HL-60/S4 treated with phorbol 12-myristate 13-acetate at 8.2 ng/mL for 4 days and 3 days (cell line): ENCODE measurements around the gene TOMM22.

Experiments
- in situ Hi-C: fragments of 300-500 bp; cut with MboI; formaldehyde crosslinking; loops from 2 replicates; pipeline ENCODE4 v1.15.0; 2022; ENCODE audit warnings: low sequenced_read_pairs

The TOMM22 gene

DNA sequence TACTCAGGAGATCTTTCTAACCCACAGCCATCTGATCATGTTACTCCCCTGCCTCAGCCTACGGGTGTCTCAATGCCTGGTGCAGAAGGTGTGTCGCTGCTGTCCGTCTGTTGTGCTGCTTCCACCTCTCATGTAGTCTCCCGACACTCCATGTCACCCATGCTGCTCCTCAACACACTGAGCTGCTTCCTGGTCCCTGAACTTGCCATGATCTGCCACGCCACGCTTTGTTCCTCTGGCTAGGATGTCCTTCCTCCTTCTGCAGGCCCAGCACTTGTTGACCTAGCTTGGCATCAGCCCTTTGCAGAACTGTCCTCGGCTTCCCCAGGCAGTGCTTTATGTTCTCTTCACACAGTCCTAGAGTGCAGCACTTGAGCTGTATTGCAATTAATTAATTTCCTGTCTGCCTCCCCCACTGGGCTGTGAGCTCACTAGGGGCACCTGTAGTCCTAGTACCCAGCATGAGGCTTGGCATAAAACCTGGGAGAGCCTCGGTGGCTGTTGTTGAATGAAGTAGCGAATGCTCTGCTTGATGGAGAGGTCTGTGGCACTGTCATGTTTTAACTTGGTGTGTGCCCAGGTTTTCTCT is 33.5 kb downstream of the TOMM22 start:
- in situ Hi-C loops = no loop called here

DNA sequence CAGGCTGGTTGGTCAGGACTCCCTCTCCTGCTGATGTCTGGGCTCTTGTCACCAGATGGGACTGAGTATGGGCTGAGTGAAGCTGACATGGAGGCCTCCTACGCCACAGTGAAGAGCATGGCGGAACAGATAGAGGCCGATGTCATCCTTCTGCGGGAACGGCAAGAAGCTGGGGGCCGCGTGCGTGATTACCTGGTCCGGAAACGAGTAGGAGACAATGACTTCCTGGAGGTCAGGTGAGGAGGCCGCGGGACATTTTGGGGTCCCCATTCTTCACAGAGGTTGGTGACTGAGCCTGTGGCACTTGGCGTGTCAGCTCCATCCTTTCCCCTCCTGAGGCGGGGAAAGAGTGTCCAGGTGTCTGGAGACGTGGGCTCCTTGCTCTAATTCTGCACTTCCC is 34.1 kb downstream of the TOMM22 start:
- in situ Hi-C loops = no loop called here

DNA sequence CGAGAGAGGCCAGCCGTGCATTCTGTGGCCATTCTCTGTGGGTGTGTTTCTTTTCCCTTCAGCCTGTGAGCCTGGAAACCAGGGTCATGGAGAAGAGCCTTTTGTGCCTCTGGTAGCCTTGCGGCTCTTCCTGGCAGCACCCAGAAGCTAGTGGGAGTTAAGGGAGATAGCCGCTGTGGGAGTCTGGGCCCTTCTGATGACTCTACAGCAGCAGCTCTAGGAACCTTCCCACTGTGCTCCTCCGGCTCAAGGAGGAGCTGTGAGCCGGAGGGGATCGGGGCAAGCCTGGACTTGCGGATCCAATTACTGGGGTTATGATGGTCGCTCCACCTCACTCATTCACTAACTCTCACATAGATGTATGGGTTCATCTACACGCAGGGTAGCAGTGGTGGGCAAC is 34.5 kb downstream of the TOMM22 start:
- in situ Hi-C loops = no loop called here

DNA sequence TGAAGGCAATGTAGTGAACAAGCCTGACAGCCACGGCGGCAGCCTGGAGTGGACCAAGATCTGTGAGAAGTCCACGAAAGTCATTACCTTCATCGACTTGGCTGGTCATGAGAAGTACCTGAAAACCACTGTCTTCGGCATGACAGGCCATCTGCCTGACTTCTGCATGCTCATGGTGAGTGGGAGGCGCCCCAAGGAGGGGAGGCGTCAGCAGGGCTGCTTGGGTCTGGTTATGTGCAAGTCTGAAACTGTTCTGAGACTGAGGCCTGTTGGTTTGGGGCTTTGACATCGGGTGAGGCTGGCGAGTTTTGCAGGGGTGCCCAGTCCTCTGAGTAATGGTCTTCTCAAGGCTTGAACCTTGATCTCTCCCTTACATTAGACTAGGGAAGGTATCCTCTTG is 35.1 kb downstream of the TOMM22 start:
- in situ Hi-C loops = no loop called here

DNA sequence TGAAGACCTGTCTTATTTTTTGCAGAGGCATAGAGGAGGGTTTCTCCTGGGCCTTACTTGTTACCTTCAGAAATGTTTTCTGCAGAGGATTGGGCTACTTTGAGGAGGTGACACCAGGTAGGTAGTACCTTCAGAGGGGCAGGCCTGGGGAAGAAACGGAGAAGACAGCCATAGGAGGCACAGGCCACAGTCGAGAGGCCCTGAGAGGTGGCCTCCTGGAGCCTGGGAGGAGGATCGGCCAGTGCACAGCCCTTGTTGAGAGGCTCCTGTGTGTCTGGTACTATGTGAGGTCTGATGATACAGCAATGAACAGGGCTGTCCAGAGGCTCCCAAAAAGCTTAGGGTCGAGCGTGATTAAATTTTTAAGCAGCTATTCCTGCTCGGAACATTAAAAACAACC is 35.5 kb downstream of the TOMM22 start:
- in situ Hi-C loops = no loop called here

DNA sequence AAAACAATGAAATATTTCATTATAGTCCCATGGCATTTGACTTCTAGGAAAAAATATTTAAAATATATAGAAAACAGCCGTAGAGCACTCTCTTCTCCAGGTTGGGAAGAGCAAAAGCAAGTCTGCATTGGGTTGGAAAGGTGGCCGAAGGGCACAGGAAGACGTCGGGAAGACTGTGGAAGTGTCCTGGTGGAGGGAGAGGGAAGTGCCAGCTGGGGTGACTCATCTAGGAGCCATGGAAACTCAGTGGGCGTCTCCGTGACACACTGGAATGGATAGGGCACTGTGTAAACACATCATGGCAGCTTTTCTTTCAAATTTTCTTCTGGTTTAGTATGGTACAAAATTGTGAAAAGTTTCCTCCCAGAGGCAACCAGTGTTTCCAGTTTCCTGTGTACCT is 36.7 kb downstream of the TOMM22 start:
- in situ Hi-C loops = no loop called here

DNA sequence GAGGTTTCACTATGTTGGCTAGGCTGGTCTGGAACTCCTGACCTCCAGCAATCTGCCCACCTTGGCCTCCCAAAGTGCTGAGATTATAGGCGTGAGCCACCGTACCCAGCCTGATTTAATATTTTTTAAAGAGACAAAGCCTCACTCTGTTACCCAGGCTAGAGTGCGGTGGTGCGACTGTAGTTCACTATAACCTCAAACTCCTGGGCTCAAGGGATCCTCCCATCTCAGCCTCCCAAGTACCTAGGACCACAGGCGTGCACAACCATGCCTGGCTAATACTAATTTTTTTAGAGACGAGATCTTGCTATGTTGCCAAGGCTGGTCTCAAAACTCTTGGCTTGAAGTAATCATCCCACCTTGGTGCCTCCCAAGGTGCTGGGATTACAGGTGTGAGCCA is 37.4 kb downstream of the TOMM22 start:
- in situ Hi-C loops = no loop called here

DNA sequence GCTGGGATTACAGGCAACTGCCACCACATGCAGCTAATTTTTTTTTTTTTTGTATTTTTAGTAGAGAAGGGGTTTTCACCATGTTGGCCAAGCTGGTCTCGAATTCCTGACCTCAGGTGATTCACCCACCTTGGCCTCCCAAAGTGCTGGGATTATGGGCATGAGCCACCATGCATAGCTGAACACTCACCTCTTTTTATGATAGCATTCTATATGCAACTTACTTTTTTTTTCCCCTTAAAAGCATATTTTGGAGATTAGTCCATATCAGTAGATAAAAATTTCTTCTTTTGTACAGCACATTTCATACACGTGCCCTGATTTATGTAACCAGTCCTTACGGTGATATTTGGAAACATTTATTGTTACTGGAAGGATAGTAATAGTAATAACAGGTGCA is 38.6 kb downstream of the TOMM22 start:
- in situ Hi-C loops = no loop called here

DNA sequence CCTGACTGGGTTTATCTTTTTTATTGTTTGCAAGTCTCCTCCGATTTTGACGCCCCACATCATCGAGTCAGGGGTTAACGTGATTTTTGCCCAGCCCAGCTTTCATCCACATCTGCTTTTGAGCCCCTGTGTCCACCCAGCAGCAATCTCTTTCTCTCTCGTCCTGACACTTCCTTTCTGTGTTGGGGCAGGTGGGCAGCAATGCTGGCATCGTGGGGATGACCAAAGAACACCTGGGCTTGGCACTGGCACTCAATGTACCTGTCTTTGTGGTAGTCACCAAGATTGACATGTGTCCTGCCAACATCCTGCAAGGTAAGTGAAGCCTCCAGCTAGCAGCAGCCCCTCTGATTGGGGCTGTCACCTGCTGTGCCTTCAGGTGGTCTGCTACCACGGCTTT is 39.8 kb downstream of the TOMM22 start:
- in situ Hi-C loops = no loop called here

DNA sequence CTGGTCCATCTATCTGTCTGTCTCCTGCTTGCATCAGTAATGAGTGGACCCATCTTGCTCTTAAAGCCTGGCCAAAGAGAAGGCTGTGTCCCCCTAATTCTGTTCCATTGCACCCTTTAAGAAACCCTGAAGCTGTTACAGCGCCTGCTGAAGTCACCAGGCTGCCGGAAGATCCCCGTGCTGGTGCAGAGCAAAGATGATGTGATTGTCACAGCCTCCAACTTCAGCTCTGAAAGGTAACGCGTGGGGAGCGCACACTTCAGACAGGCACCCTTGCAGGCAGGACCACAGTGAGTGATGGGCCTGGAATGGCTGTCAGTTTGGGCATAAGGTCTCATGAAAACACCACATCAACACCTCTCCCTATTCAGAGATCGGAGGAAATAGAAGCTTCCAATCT is 42.4 kb downstream of the TOMM22 start:
- in situ Hi-C loops = no loop called here

DNA sequence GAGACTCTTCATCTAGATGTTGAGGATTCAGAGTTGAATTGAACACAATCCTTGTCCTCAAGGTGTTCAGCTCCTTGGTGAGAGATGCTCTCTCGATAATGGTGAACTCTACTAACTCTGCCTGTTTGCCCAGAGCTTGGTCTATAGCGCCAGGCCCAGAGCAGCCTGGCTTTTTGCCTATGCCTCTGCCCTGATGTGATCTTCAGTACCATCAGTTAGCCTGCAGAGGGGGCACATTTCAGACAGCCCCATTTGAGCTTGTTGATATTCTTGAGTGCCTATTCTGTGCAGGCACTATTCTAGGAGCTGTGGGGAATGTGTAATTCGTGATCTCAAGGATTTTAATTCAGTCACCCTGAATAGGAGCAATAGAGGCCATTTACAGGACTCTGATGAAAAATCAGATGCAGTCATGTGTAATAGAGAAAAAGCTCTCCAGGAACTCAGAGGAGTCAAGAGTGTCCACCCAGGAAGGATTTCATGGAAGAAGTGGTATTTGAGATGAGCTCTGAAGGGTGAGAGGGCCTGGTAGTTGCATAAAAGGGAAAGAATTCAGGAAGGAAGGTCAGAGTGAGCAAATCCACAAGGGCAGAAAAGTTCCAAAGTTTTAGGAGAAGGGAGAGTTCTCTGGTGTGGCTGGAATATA is 43.3 kb downstream of the TOMM22 start:
- in situ Hi-C loops = no loop called here

DNA sequence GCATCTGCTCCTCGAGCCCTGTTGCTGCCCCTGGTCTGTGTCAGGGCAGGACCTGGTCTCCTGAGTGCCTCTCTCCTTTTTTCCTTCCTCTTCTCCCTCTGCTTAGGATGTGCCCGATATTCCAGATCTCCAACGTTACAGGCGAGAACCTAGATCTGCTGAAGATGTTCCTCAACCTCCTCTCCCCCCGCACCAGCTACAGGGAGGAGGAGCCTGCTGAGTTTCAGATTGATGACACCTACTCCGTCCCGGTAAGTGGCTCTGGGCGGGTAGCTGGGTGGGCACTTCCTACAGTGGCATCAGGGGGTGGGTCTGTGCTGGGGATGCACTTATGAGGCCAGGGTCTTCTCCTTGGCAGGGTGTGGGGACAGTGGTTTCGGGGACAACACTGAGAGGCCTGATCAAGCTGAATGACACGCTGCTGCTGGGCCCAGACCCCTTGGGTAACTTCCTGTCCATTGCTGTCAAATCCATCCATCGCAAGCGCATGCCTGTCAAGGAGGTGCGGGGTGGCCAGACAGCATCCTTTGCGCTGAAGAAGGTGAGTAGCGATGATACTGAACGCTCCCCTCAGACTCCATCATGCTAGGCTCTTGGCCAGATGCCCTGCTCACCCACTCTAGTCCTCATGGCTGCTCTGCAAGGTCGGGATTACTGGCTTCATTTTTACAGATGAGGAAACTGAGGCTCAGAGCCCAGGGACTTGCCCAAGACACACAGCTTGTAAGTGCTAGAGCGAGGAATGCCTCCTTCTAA is 44.3 kb downstream of the TOMM22 start:
- in situ Hi-C loops = no loop called here

DNA sequence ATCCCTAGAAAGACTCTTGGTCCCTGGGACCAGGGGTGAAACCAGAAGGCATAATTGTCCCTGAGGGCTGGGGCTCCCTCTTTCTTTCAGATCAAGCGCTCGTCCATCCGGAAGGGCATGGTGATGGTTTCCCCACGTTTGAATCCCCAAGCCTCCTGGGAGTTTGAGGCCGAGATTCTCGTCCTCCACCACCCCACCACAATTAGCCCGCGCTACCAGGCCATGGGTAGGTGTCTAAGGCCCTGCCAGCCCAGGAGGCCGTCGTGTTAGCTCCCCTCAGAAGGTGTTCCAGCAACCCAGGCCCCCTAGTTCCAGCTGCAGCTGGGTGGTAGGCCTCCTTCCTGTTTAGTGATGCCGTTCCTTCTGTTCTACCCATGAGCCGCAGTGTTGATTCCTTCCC is 45.4 kb downstream of the TOMM22 start:
- in situ Hi-C loops = no loop called here

DNA sequence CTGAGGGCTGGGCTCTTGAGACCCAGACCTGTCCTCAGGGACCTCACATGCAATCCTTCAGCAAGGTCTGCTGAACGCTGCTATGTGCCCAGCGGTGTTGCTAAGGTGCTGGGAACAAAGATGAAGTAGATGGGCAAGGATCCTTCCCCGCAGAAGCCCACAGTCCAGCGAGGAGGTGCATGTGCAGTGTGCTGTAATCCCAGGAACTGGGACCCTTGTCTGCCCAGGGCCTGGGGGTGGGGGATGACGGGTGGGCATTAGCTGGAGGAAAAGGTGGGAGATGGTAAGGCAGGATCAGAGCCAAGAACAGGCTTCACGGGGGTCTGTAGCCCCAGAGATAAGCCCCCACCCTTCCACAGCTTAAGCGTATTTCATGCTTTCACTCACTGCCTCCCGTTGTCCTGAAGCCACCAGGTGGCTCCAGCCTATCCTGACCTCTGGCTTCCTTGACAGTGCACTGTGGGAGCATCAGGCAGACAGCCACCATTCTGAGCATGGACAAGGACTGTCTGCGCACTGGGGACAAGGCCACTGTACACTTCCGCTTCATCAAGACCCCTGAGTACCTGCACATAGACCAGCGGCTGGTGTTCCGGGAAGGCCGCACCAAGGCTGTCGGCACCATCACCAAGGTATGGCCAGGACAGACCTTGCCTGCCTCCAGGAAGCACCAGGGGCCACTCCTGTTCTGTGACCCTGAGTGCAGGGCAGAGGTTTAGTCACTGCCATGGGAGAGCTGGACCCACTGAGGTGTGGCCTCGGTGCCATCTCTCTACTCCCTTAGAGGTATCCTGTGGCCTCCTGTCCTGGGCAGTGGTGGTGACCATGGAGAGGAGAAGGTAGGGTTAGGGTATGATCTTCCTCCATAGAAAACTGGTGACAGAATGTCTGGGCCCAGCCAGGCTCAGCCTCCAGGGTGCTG is 46.0 kb downstream of the TOMM22 start:
- in situ Hi-C loops = no loop called here

DNA sequence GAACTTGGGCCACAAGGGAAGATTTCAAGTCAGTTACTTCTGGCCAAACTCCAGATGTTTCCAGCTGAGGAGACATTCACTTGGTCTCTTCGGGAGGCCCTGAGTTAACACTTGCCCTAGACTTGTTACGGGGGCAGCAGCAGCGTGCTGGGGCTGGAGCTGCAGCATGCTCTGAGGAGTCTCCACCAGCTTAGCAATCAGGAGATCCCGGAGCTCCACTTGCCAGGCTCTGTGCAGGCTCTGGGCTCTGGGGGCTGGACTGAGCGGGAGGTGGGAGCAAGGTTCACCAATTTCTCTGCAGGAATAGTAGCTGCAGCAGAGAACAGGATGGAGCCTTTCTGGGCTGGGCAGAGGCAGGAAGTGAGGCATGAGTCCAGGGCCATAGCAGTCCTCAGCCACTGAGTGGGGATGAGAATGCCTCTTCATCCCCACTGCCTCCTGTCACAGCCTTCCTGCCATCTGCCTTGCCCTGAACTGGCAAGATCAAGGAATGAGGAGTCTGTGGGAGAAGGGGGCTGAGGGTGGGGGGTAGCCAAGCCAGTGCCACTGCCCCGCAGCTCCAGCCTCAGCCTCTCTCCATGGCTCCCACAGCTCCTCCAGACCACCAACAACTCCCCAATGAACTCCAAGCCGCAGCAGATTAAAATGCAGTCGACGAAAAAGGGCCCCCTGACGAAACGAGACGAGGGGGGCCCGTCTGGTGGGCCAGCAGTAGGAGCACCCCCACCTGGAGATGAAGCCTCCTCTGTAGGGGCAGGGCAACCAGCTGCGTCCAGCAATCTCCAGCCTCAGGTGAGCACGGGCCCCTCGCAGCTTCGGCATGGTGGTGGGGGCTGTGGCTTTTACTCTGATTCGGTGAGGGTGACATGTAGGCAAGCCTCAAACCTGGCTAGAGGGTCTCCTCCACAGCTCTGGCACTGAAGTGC is 47.4 kb downstream of the TOMM22 start:
- in situ Hi-C loops = no loop called here

DNA sequence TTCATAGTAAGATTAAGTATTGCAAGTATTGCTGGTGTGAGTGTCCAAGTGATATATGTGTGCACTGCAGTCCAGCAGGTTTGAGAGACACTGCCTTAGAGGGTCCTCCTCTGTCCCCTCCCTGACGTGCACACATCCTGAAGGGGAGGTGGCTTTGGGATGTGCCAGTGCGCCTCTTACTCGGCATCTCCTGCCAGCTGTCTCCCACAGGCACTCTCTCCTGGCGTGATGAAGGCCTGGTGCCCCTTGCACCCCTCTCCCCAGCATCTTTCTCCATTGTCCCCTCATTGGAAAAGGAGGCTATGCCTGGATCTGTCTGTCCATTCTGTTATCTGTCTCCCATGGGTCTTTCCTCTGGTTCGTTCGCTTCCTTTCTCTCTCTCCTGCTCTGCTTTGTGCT is 48.2 kb downstream of the TOMM22 start:
- in situ Hi-C loops = no loop called here

DNA sequence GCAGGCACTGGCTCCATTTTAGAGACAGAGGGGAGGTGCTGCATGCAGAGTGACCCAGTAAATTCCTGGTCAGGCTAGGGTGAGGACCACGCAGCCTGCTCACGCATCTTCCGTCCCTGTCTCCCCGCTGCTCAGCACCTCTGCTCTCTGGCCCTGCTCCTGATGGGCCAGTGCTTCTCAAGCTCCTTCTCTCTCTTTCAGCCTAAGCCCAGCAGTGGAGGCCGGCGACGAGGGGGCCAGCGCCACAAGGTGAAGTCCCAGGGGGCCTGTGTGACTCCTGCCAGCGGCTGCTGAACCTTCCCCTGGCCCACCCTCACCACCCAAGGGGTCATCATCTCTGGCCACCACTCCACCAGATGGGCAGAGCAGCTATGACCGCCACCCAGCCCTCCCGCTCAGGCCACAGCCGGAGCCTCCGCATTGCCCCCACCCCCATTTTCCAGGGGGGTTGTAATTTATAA is 48.7 kb downstream of the TOMM22 start:
- in situ Hi-C loops = no loop called here

DNA sequence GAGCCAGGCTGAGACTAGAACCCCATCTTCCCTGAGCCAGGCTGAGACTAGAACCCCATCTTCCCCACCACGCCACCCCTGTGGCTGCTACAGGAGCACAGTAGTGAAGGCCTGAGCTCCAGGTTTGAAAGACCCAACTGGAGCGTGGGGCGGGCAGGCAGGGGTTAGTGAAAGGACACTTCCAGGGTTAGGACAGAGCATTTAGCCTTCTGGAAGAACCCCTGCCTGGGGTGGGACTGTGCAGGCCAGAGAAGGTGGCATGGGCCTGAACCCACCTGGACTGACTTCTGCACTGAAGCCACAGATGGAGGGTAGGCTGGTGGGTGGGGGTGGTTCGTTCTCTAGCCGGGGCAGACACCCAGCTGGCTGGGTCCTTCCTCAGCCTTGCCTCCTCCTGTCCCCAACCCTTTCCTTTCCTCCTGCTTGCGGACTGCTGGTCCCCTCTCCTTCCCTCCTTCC is 50.0 kb downstream of the TOMM22 start:
- in situ Hi-C loops = no loop called here

DNA sequence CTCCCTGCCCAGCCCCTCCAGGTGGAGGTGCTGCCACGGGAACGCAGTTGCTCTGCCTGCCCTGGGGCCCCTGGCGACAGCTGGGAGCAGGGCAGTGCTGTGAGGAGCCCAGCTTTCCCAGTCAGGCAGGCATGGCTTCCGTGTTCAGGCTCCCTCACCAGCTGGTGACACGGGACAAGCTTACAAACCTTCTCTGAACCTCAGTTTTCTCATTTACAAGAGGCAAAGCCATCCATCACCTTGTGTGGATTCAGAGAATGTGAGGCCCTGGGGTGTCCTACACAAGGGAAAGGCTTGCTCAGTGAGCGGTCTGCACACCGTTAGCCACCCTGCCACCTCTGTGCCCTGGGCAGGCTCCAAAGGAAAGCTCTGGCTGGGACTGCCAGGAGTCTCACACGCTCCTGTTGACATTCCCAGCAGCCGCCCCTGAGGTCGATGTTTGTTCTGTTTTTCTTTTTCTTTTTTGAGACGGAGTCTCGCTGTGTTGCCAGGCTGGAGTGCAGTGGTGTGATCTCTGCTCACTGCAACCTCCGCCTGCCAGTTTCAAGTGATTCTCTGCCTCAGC is 50.6 kb downstream of the TOMM22 start:
- in situ Hi-C loops = no loop called here

DNA sequence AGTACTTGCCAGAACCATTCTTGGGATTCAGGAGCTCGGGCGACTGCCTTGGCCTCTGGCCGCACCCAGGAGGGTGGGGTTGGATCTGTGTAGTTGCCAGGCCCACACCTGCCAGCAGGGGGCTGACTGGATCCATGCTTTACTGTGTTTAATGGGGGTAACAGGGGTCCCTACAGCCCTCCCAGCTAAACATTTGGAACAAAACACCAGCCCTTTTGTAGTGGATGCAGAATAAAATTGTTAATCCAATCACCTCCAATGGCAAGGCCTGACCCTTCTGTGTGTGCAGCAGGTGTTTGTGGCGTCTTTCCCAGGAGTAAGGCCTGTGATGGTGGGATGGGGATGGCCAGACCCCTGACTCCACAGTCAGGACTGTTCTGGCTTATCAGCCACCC is 51.6 kb downstream of the TOMM22 start:
- in situ Hi-C loops = no loop called here
